PFSK-1 (cell line): ENCODE data around the gene ZNF780A.

Experiments used
- FOXP2 ChIP-seq: optimal IDR thresholded peaks from 2 replicates; pipeline ENCODE3; 2011; ENCODE audit warnings: borderline replicate concordance, control low read depth, inconsistent platforms; ENCODE audit not compliant: insufficient read depth; ENCODE audit errors: extremely low read length, extremely low read depth
- POLR2AphosphoS5 ChIP-seq: IDR thresholded peaks from 2 replicates; pipeline ENCODE4 v1.6.1; 2012; ENCODE audit warnings: low read depth, mild to moderate bottlenecking, control low read depth, low read length, moderate library complexity
- REST ChIP-seq, 2 experiments: IDR thresholded peaks; 2 replicates each; pipeline versions ENCODE4 v1.6.1 to v1.8.0; 2011 to 2012; ENCODE audit warnings: low read depth in 2 of 2, low read length in 2 of 2, control low read depth in 1 of 2, inconsistent platforms in 1 of 2, mild to moderate bottlenecking in 1 of 2, moderate library complexity in 1 of 2; ENCODE audit not compliant: insufficient read depth in 1 of 2
- SIN3A ChIP-seq: IDR thresholded peaks from 2 replicates; pipeline ENCODE4 v1.6.1; 2012; ENCODE audit warnings: mild to moderate bottlenecking, low read length, moderate library complexity, borderline replicate concordance; ENCODE audit not compliant: insufficient read depth
- TAF1 ChIP-seq: IDR thresholded peaks from 2 replicates; pipeline ENCODE4 v1.6.1; 2012; ENCODE audit warnings: low read length, control low read depth, borderline replicate concordance; ENCODE audit not compliant: insufficient read depth

GRCh38 chr19:40130013-40130412 is 39.3 kb upstream of the ZNF780A start:
- TF ChIP-seq SIN3A = no peak
- no peak for TF ChIP-seq TAF1
- no peak for TF ChIP-seq POLR2AphosphoS5
- no peak for TF ChIP-seq REST (IDR thresholded peaks at IDR 0.05; ENCODE audit: insufficient read depth in 1 of 2, low read depth in 2 of 2, low read length in 2 of 2)
- TF ChIP-seq FOXP2 = no peak
